HepG2 (cell line): ENCODE results near the gene LAX1.

Experiments
- CTCF ChIP-seq: sonication (generic); formaldehyde crosslinking; IDR thresholded peaks from 2 replicates; pipeline ENCODE4 v1.5.0; 2020; ENCODE audit warnings: mild to moderate bottlenecking, missing genetic modification reagents, moderate library complexity
- FOXJ3 ChIP-seq: sonication (generic); formaldehyde crosslinking; IDR thresholded peaks from 2 replicates; pipeline ENCODE4 v1.4.0; 2020; ENCODE audit warnings: missing genetic modification reagents, mild to moderate bottlenecking, borderline replicate concordance
- FOXO4 ChIP-seq: sonication (generic); formaldehyde crosslinking; conservative IDR thresholded peaks from 2 replicates; pipeline ENCODE4 v1.8.1; 2023; ENCODE audit warnings: missing genetic modification reagents
- JUN ChIP-seq: sonication (generic); formaldehyde crosslinking; IDR thresholded peaks from 2 replicates; pipeline ENCODE4 v1.4.0; 2020; ENCODE audit warnings: mild to moderate bottlenecking, missing genetic modification reagents
- NCOA1 ChIP-seq: sonication (generic); formaldehyde crosslinking; IDR thresholded peaks from 2 replicates; pipeline ENCODE4 v1.9.0; 2021; ENCODE audit warnings: missing genetic modification reagents
- PATZ1 ChIP-seq: sonication (generic); formaldehyde crosslinking; IDR thresholded peaks from 2 replicates; pipeline ENCODE4 v1.4.0; 2020; ENCODE audit warnings: missing genetic modification reagents
- PAX8 ChIP-seq: sonication (generic); formaldehyde crosslinking; IDR thresholded peaks from 2 replicates; pipeline ENCODE4 v1.8.0; 2022; ENCODE audit warnings: mild to moderate bottlenecking, missing genetic modification reagents, borderline replicate concordance
- PHB2 ChIP-seq: fragments of 450-650 bp; IDR thresholded peaks from 2 replicates; pipeline ENCODE4 v1.6.1; 2018; ENCODE audit not compliant: partially characterized antibody
- POLR2A ChIP-seq, 2 experiments: IDR thresholded peaks; 2 replicates each; pipeline ENCODE4 v1.6.1; 2011; ENCODE audit warnings: low read depth in 2 of 2, low read length in 2 of 2, mild to moderate bottlenecking in 1 of 2, moderate library complexity in 1 of 2; ENCODE audit not compliant: insufficient read depth in 1 of 2
- RBM22 ChIP-seq: fragments of 200-400 bp; formaldehyde crosslinking; optimal IDR thresholded peaks from 2 replicates; pipeline ENCODE3; 2017; ENCODE audit warnings: mild to moderate bottlenecking, low read length, moderate library complexity
- TCF7L2 ChIP-seq: IDR thresholded peaks from 2 replicates; pipeline ENCODE4 v1.6.1; 2011; ENCODE audit warnings: mild to moderate bottlenecking, low read depth, low read length, moderate library complexity
- ZFP37 ChIP-seq: sonication (generic); formaldehyde crosslinking; IDR thresholded peaks from 2 replicates; pipeline ENCODE4 v1.4.0; 2020; ENCODE audit warnings: missing genetic modification reagents, borderline replicate concordance
- ZNF354B ChIP-seq: sonication (generic); formaldehyde crosslinking; IDR thresholded peaks from 2 replicates; pipeline ENCODE4 v1.8.0; 2022; ENCODE audit warnings: mild to moderate bottlenecking, missing genetic modification reagents
- ZNF709 ChIP-seq: sonication (generic); formaldehyde crosslinking; IDR thresholded peaks from 2 replicates; pipeline ENCODE4 v1.5.0; 2020; ENCODE audit warnings: mild to moderate bottlenecking, missing genetic modification reagents

- no peak for TF ChIP-seq CTCF (CRISPR knock-in tag)
- TF ChIP-seq TCF7L2 = no peak
- no peak for TF ChIP-seq ZFP37 (CRISPR knock-in tag)
- TF ChIP-seq RBM22 = no peak
- TF ChIP-seq FOXJ3 (CRISPR knock-in tag) = no peak
- no peak for TF ChIP-seq JUN
- no peak for TF ChIP-seq PATZ1 (CRISPR knock-in tag)
- no peak for TF ChIP-seq PHB2
- no peak for TF ChIP-seq NCOA1 (CRISPR knock-in tag)
- no peak for TF ChIP-seq ZNF709
- no peak for TF ChIP-seq ZNF354B
- TF ChIP-seq FOXO4 (CRISPR knock-in tag) = no peak
- TF ChIP-seq PAX8 = no peak
- no peak for TF ChIP-seq POLR2A (IDR thresholded peaks at IDR 0.05; ENCODE audit: insufficient read depth in 1 of 2, low read depth in 2 of 2, low read length in 2 of 2)
These were observed 13.8 kb downstream of the LAX1 start for GRCh38 chr1:203778789-203779188.
